ENCODE data around the gene MEST.
"Not testable (repeated sequence)": the region's sequence is repeated elsewhere in the genome, so short reads cannot be mapped to it uniquely, and the experiment has no call there.

Gene MEST

GRCh38 chr7:130527752-130528355 is 36.0 kb downstream of the MEST start:
- DNase-seq: not testable (repeated sequence)

GRCh38 chr7:130529417-130529816 is 37.5 kb downstream of the MEST start:
- DNase-seq: no peak

- DNase-seq: not testable (repeated sequence)
Measured at GRCh38 chr7:130537894-130538293, 46.0 kb downstream of the MEST start.

GRCh38 chr7:130541287-130541686 is 49.4 kb downstream of the MEST start:
- DNase-seq: not testable (repeated sequence)

GRCh38 chr7:130542297-130542696 is 50.4 kb downstream of the MEST start:
- DNase-seq: not testable (repeated sequence)

GRCh38 chr7:130543487-130544010 is 51.7 kb downstream of the MEST start:
- no peak for DNase-seq

- DNase-seq: no peak
Measured at GRCh38 chr7:130544356-130544755, 52.5 kb downstream of the MEST start.

- no peak for DNase-seq
Measured at GRCh38 chr7:130553398-130554029, 61.6 kb downstream of the MEST start.

- no peak for DNase-seq
Measured at GRCh38 chr7:130554481-130554880, 62.6 kb downstream of the MEST start.

Measured in activated T-cell treated with anti-CD3 and anti-CD28 coated beads for 4 hours (primary cell).